Erythroblast (primary cell): ENCODE data around the gene USP48.

Source experiments
- GATA1 ChIP-seq: IDR thresholded peaks from 2 replicates; pipeline ENCODE4 v1.6.1; 2011; ENCODE audit warnings: low read depth, mild to moderate bottlenecking, control low read depth, low read length, moderate library complexity
- POLR2A ChIP-seq: IDR thresholded peaks from 2 replicates; pipeline ENCODE4 v1.6.1; 2011; ENCODE audit warnings: mild to moderate bottlenecking, low read length

GRCh38 chr1:21811875-21812305, 28.9 kb upstream of the USP48 start, which contains the start of gene LDLRAD2:
- no peak for TF ChIP-seq POLR2A
- no peak for TF ChIP-seq GATA1
